Measurements from ENCODE around the gene EPPIN.

EPPIN gene

DNA sequence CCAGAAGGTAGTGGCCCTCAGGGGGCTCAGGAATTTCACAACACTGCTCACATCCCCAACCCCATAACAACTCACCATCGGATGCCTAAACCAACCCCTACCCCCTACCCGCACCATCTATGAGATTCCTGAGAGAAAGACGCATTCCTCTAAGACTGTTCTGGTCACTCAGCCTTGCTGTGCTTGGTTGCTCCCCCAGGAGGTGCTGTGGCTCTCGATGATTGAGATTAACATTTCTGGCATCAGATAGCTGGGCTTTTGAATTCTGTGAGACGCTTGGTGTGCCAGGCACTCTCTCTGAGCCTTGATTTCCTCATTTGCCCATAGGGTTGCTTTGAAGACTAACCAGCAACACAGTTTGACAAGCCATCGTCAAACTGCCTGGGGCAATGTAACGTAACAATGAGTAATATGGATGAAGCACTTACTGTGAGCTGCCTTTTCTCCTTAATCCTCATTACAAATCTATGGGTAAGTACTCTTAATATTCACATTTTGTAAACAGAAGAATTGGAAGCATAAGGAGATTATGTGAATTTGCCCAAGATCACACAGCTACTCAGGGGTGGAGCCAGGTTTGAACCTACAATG lies 8.9 kb downstream of the EPPIN start:
- no peak for DNase-seq
- H3K9me3 ChIP-seq, result no peaks in the 10 kb centered on the region
- TF ChIP-seq, protein P1, sequence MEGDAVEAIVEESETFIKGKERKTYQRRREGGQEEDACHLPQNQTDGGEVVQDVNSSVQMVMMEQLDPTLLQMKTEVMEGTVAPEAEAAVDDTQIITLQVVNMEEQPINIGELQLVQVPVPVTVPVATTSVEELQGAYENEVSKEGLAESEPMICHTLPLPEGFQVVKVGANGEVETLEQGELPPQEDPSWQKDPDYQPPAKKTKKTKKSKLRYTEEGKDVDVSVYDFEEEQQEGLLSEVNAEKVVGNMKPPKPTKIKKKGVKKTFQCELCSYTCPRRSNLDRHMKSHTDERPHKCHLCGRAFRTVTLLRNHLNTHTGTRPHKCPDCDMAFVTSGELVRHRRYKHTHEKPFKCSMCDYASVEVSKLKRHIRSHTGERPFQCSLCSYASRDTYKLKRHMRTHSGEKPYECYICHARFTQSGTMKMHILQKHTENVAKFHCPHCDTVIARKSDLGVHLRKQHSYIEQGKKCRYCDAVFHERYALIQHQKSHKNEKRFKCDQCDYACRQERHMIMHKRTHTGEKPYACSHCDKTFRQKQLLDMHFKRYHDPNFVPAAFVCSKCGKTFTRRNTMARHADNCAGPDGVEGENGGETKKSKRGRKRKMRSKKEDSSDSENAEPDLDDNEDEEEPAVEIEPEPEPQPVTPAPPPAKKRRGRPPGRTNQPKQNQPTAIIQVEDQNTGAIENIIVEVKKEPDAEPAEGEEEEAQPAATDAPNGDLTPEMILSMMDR (IDR thresholded peaks at IDR 0.05), result no peak
- H3K4me3 ChIP-seq, result no peak overlapping the region
- H3K4me1 ChIP-seq, result no peaks in the 10 kb centered on the region
- intact Hi-C loops (cut with DNase I; ENCODE audit: low total_unique reads), result no loop called here
- no peak overlapping the region for H3K27ac ChIP-seq
- peaks cover 0 to 19% of the 10 kb centered on the region in 2 donors for H3K27me3 ChIP-seq
- H3K36me3 ChIP-seq, result no peaks in the 10 kb centered on the region

DNA sequence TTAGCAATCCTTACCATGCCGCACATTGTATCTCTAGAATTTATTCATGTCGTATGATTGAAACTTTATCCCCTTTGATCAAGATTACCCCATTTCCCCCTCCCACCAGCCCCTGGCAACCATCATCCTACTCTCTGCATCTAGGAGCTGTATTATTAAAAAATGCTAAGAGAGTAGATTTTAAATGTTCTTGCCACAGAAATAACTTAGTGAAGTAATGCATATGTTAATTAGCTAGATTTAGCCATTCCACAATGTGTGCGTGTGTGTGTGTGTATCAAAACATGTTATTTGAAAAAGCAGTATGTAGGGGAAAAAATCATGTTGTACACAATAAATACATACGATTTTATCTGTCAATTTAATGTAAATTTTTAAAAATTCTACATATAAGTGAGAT lies 19.9 kb downstream of the EPPIN start:
- no peak overlapping the region for H3K27ac ChIP-seq
- DNase-seq, result no peak
- H3K27me3 ChIP-seq, result peaks cover 0 to 7% of the 10 kb centered on the region in 2 donors
- H3K36me3 ChIP-seq, result no peaks in the 10 kb centered on the region
- no peaks in the 10 kb centered on the region for H3K4me1 ChIP-seq
- TF ChIP-seq, protein P1 (IDR thresholded peaks at IDR 0.05), result no peak
- no peaks in the 10 kb centered on the region for H3K9me3 ChIP-seq
- no peak overlapping the region for H3K4me3 ChIP-seq
- intact Hi-C loops (cut with DNase I; ENCODE audit: low total_unique reads), result no loop called here

DNA sequence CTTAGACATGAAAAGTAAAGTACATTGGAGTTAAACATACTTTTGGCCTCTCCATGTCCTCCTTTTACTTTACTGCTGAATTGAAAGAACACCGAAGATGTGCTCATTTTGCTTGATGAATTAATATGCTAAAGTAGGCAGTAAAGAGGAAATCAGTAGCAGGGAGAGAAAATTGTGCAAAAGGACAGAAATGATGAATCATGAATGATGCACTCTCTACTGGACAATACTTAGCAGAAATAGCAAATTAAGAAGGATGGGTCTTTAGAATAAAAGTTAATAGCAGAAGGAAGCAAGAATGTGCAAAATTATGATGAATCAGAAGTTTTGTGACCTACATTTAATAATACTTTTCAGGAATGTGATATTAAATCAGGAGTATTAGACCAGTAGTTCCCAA lies 23.4 kb downstream of the EPPIN start:
- H3K27me3 ChIP-seq, result peaks cover 0 to 9% of the 10 kb centered on the region in 2 donors
- no peak overlapping the region for H3K4me3 ChIP-seq
- TF ChIP-seq, protein P1 (IDR thresholded peaks at IDR 0.05), result no peak
- intact Hi-C loops (cut with DNase I; ENCODE audit: low total_unique reads), result no loop called here
- H3K9me3 ChIP-seq, result no peaks in the 10 kb centered on the region
- no peak for DNase-seq
- no peaks in the 10 kb centered on the region for H3K4me1 ChIP-seq
- H3K27ac ChIP-seq, result no peak overlapping the region
- H3K36me3 ChIP-seq, result no peaks in the 10 kb centered on the region

DNA sequence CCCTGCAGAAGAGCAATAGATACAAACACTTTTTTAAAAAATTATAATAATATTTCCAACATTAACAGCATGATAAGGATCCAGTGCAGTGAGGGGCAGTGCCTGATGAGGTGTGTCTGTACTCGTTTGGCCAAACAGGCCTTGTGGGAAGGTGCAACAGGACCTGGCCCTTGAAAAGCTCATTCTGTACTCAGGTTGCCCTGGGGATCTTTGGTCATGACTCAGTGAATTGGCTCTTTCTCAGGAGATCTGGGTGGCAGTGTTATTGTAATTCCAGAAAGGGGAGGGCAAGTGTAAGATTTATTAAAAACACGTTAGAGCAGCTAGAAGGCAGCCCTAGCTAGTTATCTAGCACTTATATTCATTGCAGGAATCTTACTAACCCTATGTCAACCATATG lies 28.9 kb downstream of the EPPIN start:
- H3K27me3 ChIP-seq, result peaks cover 0 to 2% of the 10 kb centered on the region in 2 donors
- DNase-seq, result no peak

DNA sequence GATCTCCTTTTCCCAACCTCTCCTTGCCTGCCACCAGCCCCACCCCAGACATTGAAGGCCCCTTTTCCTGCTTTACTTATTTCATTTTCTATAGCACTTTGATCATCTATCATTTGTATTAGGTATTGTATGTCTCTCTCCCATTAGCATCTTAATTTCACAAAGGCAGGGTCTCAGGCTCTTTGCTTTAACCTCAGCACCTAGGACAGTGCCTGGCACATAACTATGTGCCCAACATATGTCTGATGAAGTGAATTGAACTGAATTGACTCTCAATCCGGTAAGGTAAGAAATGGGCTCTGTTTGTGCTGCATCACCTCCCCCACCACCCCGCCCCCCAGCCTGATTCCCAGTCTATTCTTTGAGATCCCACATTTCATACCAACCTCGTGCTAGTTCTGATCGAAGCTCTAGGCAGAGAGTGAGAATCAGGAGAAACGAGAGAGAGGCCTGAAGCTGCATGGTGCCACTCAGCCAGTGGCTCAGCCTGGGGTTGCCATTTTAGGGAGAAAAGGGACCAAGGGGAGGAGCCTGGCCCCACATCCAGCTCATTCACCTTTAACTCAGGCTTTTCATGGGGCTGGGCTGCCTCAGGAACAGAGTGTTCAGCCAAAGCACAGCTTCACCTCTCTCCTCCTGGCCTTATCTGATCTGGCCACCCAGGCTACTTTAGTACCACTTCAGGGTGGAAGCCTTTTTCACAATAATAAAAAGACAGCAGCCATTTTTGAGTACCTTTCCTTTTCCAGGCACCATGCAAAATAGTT lies 31.9 kb downstream of the EPPIN start, which contains the start of gene SPINT3:
Gene SPINT3 (minus strand): TSS at position 476 of the 767 bp plus-strand sequence. CDS start 14 bp downstream, at position 462.
- no peak for DNase-seq
- H3K27me3 ChIP-seq, result no peaks in the 10 kb centered on the region
- H3K9me3 ChIP-seq, result no peaks in the 10 kb centered on the region
- H3K4me3 ChIP-seq, result no peak within 1 kb of the TSS
- H3K27ac ChIP-seq, result no peak within 1 kb of the TSS
- no peaks in the 10 kb centered on the region for H3K36me3 ChIP-seq
- TF ChIP-seq, protein P1 (IDR thresholded peaks at IDR 0.05), result no peak
- intact Hi-C loops (cut with DNase I; ENCODE audit: low total_unique reads), result no loop called here
- no peaks in the 10 kb centered on the region for H3K4me1 ChIP-seq

More for the DNA sequence above, 28.9 kb downstream of the EPPIN start:
- intact Hi-C loops (cut with DNase I; ENCODE audit: low total_unique reads), result no loop called here
- H3K9me3 ChIP-seq, result no peaks in the 10 kb centered on the region
- H3K36me3 ChIP-seq, result no peaks in the 10 kb centered on the region
- no peak overlapping the region for H3K4me3 ChIP-seq
- H3K4me1 ChIP-seq, result no peaks in the 10 kb centered on the region
- no peak overlapping the region for H3K27ac ChIP-seq
- TF ChIP-seq, protein P1 (IDR thresholded peaks at IDR 0.05), result no peak
